ENCODE data around the gene TMEM72. TPM values are rescaled to one million over a fixed set of nuclear protein-coding genes. Genes with fewer than 3 reads are reported as not detected.

Gene TMEM72
- total RNA-seq, 1 experiment from 2014 or later, result not detected

- no peaks in the 10 kb centered on the region for H3K9me2 ChIP-seq (ENCODE audit: insufficient read depth)
- H3K27ac ChIP-seq (ENCODE audit: low read depth, low read length), result peak overlapping the region; percentile 19; the same call in 1 of the 2 replicates
- ATAC-seq (peak; percentile 32), DNase-seq (ENCODE audit: low read depth, low spot score) (peak; percentile 23)
- RAD21 ChIA-PET (ENCODE audit: low non-redundant PET in 1 of 2, low total read pairs in 2 of 2, uncharacterized antibody in 2 of 2, unreplicated experiment in 2 of 2), result interaction anchor here in 1 of 2 experiments (0.6 to 0.7 kb wide), 2 partner anchors 22 to 43 kb away, joined by 3 to 4 read pairs; no protein-coding TSS in a partner anchor
- CTCF ChIA-PET, result interaction anchor here (0.7 to 1.4 kb wide), 3 partner anchors 12 to 43 kb away, joined by 3 to 7 read pairs (median 3); no protein-coding TSS in a partner anchor
- no peaks in the 10 kb centered on the region for H3K27me3 ChIP-seq (ENCODE audit: insufficient read depth, low read length)
- intact Hi-C loops (cut with micrococcal nuclease), result loop anchor here (1.0 kb wide), 1 partner anchor 43 kb away; no protein-coding TSS in a partner anchor
- no peaks in the 10 kb centered on the region for H4K20me1 ChIP-seq (ENCODE audit: insufficient read depth)
- no peak overlapping the region for H2AFZ ChIP-seq (ENCODE audit: low read depth, low read length, poor library complexity, severe bottlenecking)
- H3K9ac ChIP-seq (ENCODE audit: low read length), result peak overlapping the region; percentile 36; the same call in 1 of the 2 replicates
- TF ChIP-seq REST (IDR thresholded peaks at IDR 0.05; ENCODE audit: low read depth) (no peak), POLR2AphosphoS5 (IDR thresholded peaks at IDR 0.05; ENCODE audit: low read depth, low read length) (0 out of 2 replicates have a peak, but pooled peaks have one; percentile 14)
- H3K4me3 ChIP-seq (replicated peaks in 1 of 2; ENCODE audit: low read depth in 1 of 2, low read length in 2 of 2), result peak overlapping the region in 1 of 2 experiments; percentile 26; a peak in 2 of 4 replicates
- POLR2A ChIA-PET, result interaction anchor here (0.9 kb wide), 2 partner anchors 18 to 43 kb away, joined by 3 to 4 read pairs; no protein-coding TSS in a partner anchor
- H3K9me3 ChIP-seq (ENCODE audit: control insufficient read depth in 1 of 2, insufficient read depth in 1 of 2, low read depth in 1 of 2, low read length in 2 of 2), result no peaks in the 10 kb centered on the region
- H3K4me1 ChIP-seq (ENCODE audit: control insufficient read depth in 1 of 2, insufficient read depth in 2 of 2, low read length in 2 of 2), result peaks cover 43 to 54% of the 10 kb centered on the region in 2 experiments
- H3K79me2 ChIP-seq (ENCODE audit: insufficient read depth, low read length), result no peaks in the 10 kb centered on the region
- peak overlapping the region; percentile 80 for H3K4me2 ChIP-seq (ENCODE audit: low read length)
- no TSS peak for BruUV-seq (replicated peaks)
- H3K36me3 ChIP-seq (ENCODE audit: control insufficient read depth in 1 of 2, insufficient read depth in 2 of 2, low read length in 2 of 2), result no peaks in the 10 kb centered on the region
Measured at GRCh38 chr10:44975431-44976331, 64.5 kb downstream of the TMEM72 start.

Measured in HCT116 (cell line).